ENCODE measurements around the gene AK4. TPM values are rescaled to one million over a fixed set of nuclear protein-coding genes. Genes with fewer than 3 reads are reported as not detected.

AK4 gene
- total RNA-seq, 2 experiments from 2014 or later: 0.08 to 0.14 TPM

GRCh38 chr1:65267271-65267670, 119.3 kb downstream of the AK4 start:
- ATAC-seq (ENCODE audit: poor library complexity): no peak
- Mint-ChIP-seq H3K9me3 (no peaks in the 10 kb centered on the region), H3K27me3 (peaks cover 45% of the 10 kb centered on the region), H3K4me3 (no peak overlapping the region), H3K27ac (no peak overlapping the region), H3K36me3 (ENCODE audit: low read depth) (no peaks in the 10 kb centered on the region), H3K4me1 (ENCODE audit: low read depth) (peaks cover 22% of the 10 kb centered on the region)
- Histone ChIP-seq H3K9me3 (ENCODE audit: control insufficient read depth in 1 of 2, insufficient read depth in 1 of 2, low read length in 2 of 2) (no peaks in the 10 kb centered on the region), H3K36me3 (ENCODE audit: insufficient read depth, low read length) (no peaks in the 10 kb centered on the region), H3K27me3 (ENCODE audit: control insufficient read depth in 1 of 2, insufficient read depth in 2 of 2, low read length in 2 of 2) (peaks cover 10 to 37% of the 10 kb centered on the region in 2 experiments), H3K4me3 (ENCODE audit: low read length) (no peak overlapping the region), H3K4me1 (ENCODE audit: insufficient read depth, low read length) (peaks cover 10% of the 10 kb centered on the region), H3K27ac (ENCODE audit: low read depth in 1 of 2, low read length in 2 of 2) (no peak overlapping the region)
- no peak for TF ChIP-seq CTCF (IDR thresholded peaks at IDR 0.05)
- DNase-seq: no peak
- POLR2A ChIA-PET: interaction anchor here (0.7 to 4.7 kb wide), 2 partner anchors 13 to 460 kb away, joined by 3 to 37 read pairs; no protein-coding TSS in a partner anchor
- intact Hi-C loops (cut with DNase I, micrococcal nuclease): no loop called here
- CTCF ChIA-PET: interaction anchor here (1.0 kb wide), 1 partner anchor 10 kb away, joined by 3 read pairs; no protein-coding TSS in a partner anchor

GRCh38 chr1:65267683-65268082, 119.7 kb downstream of the AK4 start:
- TF ChIP-seq CTCF (IDR thresholded peaks at IDR 0.05): no peak
- H3K36me3 ChIP-seq (ENCODE audit: insufficient read depth, low read length): no peaks in the 10 kb centered on the region
- no peaks in the 10 kb centered on the region for H3K9me3 Mint-ChIP-seq
- CTCF ChIA-PET: no interaction called here
- peaks cover 48% of the 10 kb centered on the region for H3K27me3 Mint-ChIP-seq
- H3K4me1 ChIP-seq (ENCODE audit: insufficient read depth, low read length): peaks cover 10% of the 10 kb centered on the region
- POLR2A ChIA-PET: interaction anchor here (0.7 to 2.7 kb wide), 2 partner anchors 13 to 460 kb away, joined by 3 to 13 read pairs; no protein-coding TSS in a partner anchor
- DNase-seq (no peak), ATAC-seq (ENCODE audit: poor library complexity) (no peak)
- peaks cover 10 to 37% of the 10 kb centered on the region in 2 experiments for H3K27me3 ChIP-seq (ENCODE audit: control insufficient read depth in 1 of 2, insufficient read depth in 2 of 2, low read length in 2 of 2)
- H3K4me3 Mint-ChIP-seq: no peak overlapping the region
- peaks cover 22% of the 10 kb centered on the region for H3K4me1 Mint-ChIP-seq (ENCODE audit: low read depth)
- H3K27ac ChIP-seq (ENCODE audit: low read depth in 1 of 2, low read length in 2 of 2): no peak overlapping the region
- no peaks in the 10 kb centered on the region for H3K36me3 Mint-ChIP-seq (ENCODE audit: low read depth)
- no peak overlapping the region for H3K27ac Mint-ChIP-seq
- H3K4me3 ChIP-seq (ENCODE audit: low read length): no peak overlapping the region
- H3K9me3 ChIP-seq (ENCODE audit: control insufficient read depth in 1 of 2, insufficient read depth in 1 of 2, low read length in 2 of 2): no peaks in the 10 kb centered on the region
- intact Hi-C loops (cut with DNase I, micrococcal nuclease): no loop called here

- Histone ChIP-seq H3K27ac (ENCODE audit: low read depth in 1 of 2, low read length in 2 of 2) (no peak overlapping the region), H3K27me3 (ENCODE audit: control insufficient read depth in 1 of 2, insufficient read depth in 2 of 2, low read length in 2 of 2) (peaks cover 10 to 29% of the 10 kb centered on the region in 2 experiments), H3K4me1 (ENCODE audit: insufficient read depth, low read length) (peaks cover 10% of the 10 kb centered on the region), H3K4me3 (ENCODE audit: low read length) (no peak overlapping the region), H3K9me3 (ENCODE audit: control insufficient read depth in 1 of 2, insufficient read depth in 1 of 2, low read length in 2 of 2) (no peaks in the 10 kb centered on the region), H3K36me3 (ENCODE audit: insufficient read depth, low read length) (no peaks in the 10 kb centered on the region)
- Mint-ChIP-seq H3K27ac (no peak overlapping the region), H3K9me3 (no peaks in the 10 kb centered on the region), H3K36me3 (ENCODE audit: low read depth) (no peaks in the 10 kb centered on the region), H3K4me3 (no peak overlapping the region), H3K4me1 (ENCODE audit: low read depth) (peaks cover 18% of the 10 kb centered on the region), H3K27me3 (peaks cover 45% of the 10 kb centered on the region)
- ChIA-PET CTCF (no interaction called here), POLR2A (interaction anchor here (2.7 kb wide), 1 partner anchor 15 kb away, joined by 13 read pairs; no protein-coding TSS in a partner anchor)
- DNase-seq (no peak), ATAC-seq (ENCODE audit: poor library complexity) (no peak)
- intact Hi-C loops (cut with DNase I, micrococcal nuclease): no loop called here
- no peak for TF ChIP-seq CTCF (IDR thresholded peaks at IDR 0.05)
Observed at GRCh38 chr1:65269612-65270011, 121.6 kb downstream of the AK4 start.

Data from CD4-positive, alpha-beta T cell (primary cell).